ENCODE results near the gene ABCC9.
"Not testable (repeated sequence)": the region's sequence is repeated elsewhere in the genome, so short reads cannot be mapped to it uniquely, and the experiment has no call there.

ABCC9 gene

GRCh38 chr12:21795648-21796328 lies 145.4 kb downstream of the ABCC9 start:
- CTCF ChIA-PET: interaction anchor here (0.6 kb wide), 1 partner anchor 28 kb away, joined by 4 read pairs; no protein-coding TSS in a partner anchor
- TF ChIP-seq, protein P1, sequence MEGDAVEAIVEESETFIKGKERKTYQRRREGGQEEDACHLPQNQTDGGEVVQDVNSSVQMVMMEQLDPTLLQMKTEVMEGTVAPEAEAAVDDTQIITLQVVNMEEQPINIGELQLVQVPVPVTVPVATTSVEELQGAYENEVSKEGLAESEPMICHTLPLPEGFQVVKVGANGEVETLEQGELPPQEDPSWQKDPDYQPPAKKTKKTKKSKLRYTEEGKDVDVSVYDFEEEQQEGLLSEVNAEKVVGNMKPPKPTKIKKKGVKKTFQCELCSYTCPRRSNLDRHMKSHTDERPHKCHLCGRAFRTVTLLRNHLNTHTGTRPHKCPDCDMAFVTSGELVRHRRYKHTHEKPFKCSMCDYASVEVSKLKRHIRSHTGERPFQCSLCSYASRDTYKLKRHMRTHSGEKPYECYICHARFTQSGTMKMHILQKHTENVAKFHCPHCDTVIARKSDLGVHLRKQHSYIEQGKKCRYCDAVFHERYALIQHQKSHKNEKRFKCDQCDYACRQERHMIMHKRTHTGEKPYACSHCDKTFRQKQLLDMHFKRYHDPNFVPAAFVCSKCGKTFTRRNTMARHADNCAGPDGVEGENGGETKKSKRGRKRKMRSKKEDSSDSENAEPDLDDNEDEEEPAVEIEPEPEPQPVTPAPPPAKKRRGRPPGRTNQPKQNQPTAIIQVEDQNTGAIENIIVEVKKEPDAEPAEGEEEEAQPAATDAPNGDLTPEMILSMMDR (conservative IDR thresholded peaks at IDR 0.05; ENCODE audit: low read depth): no peak
- no peak overlapping the region for H3K27ac ChIP-seq
- POLR2A ChIA-PET (ENCODE audit: low non-redundant PET): no interaction called here
- no peak for DNase-seq (ENCODE audit: low spot score)

DNA sequence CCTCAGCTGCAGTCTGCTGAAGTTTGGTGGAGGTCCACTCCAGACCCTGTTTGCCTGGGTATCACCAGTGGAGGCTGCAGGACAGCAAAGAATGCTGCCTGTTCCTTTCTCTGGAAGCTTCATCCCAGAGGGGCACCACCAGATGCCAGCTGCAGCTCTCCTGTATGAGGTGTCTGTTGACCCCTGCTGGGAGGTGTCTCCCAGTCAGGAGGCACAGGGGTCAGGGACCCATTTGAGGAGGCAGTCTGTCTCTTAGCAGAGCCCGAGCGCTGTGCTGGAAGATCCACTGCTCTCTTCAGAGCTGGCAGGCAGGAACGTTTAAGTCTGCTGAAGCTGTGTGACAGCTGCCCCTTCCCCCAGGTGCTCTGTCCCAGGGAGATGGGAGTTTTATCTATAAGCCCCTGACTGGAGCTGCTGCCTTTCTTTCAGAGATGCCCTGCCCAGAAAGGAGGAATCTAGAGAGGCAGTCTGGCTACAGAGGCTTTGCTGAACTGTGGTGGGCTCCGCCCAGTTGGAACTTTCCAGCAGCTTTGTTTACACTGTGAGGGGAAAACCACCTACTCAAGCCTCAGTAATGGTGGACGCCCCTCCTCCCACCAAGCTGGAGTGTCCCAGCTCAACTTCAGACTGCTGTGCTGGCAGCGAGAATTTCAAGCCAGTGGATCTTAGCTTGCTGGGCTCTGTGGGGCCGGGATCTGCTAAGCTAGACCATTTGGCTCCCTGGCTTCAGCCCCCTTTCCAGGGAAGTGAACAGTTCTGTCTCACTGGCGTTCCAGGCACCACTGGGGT lies 146.2 kb downstream of the ABCC9 start:
- H3K27ac ChIP-seq; CTCF ChIA-PET; DNase-seq (ENCODE audit: low spot score); POLR2A ChIA-PET (ENCODE audit: low non-redundant PET): not testable (repeated sequence)

- CTCF ChIA-PET; DNase-seq (ENCODE audit: low spot score); H3K27ac ChIP-seq; POLR2A ChIA-PET (ENCODE audit: low non-redundant PET): not testable (repeated sequence)
These were observed 151.5 kb downstream of the ABCC9 start for GRCh38 chr12:21789687-21790086.

- ChIA-PET CTCF (no interaction called here), POLR2A (ENCODE audit: low non-redundant PET) (no interaction called here)
- DNase-seq (ENCODE audit: low spot score): no peak
- no peak overlapping the region for H3K27ac ChIP-seq
- TF ChIP-seq, protein P1 (conservative IDR thresholded peaks at IDR 0.05; ENCODE audit: low read depth): no peak
These were observed 152.9 kb downstream of the ABCC9 start for GRCh38 chr12:21788089-21788983.

DNA sequence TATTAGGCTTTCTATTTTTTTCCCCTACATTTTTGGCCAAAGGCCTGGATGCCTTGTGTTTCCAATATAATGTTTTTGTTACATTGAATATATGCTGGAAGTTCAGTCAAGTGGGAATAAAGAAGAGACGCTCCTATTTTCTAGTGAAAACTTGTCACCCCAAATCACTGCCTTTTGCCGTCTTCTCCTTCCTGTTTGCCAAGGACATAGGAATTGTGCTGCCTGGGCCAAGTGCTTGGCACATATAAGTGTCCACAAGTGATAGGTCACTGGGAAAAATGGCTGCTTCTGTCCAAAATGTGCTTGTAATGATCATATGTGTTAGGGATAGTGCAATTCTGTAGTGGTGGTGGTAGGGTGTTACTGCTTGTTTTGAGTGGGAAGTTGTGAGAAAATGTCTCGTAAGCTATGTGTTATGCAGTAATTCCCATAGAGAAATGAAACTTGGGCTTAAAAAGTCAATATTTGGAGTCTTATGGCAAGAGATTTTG lies 155.1 kb downstream of the ABCC9 start:
- TF ChIP-seq, protein P1 (conservative IDR thresholded peaks at IDR 0.05; ENCODE audit: low read depth): no peak
- ChIA-PET CTCF (no interaction called here), POLR2A (ENCODE audit: low non-redundant PET) (no interaction called here)
- no peak overlapping the region for H3K27ac ChIP-seq
- no peak for DNase-seq (ENCODE audit: low spot score)

DNA sequence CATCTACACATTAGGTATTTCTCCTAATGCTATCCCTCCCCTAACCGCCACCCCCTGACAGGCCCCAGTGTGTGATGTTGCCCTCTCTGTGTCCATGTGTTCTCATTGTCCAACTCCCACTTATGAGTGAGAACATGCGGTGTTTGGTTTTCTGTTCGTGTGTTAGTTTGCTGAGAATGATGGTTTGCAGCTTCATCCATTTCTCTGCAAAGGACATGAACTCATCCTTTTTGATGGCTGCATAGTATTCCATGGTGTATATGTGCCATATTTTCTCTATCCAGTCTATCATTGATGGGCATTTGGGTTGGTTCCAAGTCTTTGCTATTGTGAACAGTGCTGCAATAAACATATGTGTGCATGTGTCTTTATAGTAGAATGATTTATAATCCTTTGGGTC lies 158.5 kb downstream of the ABCC9 start:
- POLR2A ChIA-PET (ENCODE audit: low non-redundant PET); CTCF ChIA-PET; DNase-seq (ENCODE audit: low spot score): not testable (repeated sequence)

DNA sequence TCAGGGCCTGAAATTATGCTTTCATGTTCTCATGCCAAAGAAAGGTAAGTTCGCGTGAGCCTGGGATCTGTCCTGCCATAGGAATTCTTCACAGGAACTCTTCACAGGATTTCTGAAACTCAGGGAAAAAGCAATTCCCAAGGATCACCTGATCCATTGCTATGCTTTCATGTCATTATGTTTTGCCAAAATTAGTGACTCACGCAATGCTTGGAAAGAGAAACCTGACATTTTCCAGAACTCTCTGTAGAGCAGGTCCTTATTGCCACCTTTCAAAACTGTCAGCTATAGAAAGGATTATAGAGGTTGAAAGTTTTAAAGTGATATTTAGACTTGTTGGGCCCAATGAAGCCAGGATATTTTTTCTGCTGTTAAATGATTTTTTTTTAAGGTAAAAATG lies 160.4 kb downstream of the ABCC9 start:
- ChIA-PET CTCF (no interaction called here), POLR2A (ENCODE audit: low non-redundant PET) (no interaction called here)
- DNase-seq (ENCODE audit: low spot score): no peak
- TF ChIP-seq, protein P1 (conservative IDR thresholded peaks at IDR 0.05; ENCODE audit: low read depth): no peak
- no peak overlapping the region for H3K27ac ChIP-seq

More for the DNA sequence above, 158.5 kb downstream of the ABCC9 start:
- not testable (repeated sequence) for H3K27ac ChIP-seq

All from RWPE1 (cell line).